Mesendoderm (in vitro differentiated cells): ENCODE data around the gene MAST2.
"Not testable (repeated sequence)": the region's sequence is repeated elsewhere in the genome, so short reads cannot be mapped to it uniquely, and the experiment has no call there.

ENCODE experiments used
- DNase-seq: peaks from one replicate; pipeline ENCODE4 v3.0.0; 2013
- H2AK5ac ChIP-seq: 2 replicates; pipeline ENCODE4 v1.6.1; 2013; ENCODE audit warnings: low read length, inconsistent platforms
- H2BK120ac ChIP-seq: 2 replicates; pipeline ENCODE4 v1.6.1; 2013; ENCODE audit warnings: low read depth, mild to moderate bottlenecking, low read length, moderate library complexity, mixed read lengths
- H2BK15ac ChIP-seq: replicated peaks from 2 replicates; pipeline ENCODE4 v1.6.1; 2013; ENCODE audit warnings: low read depth, mild to moderate bottlenecking, moderate library complexity
- H2BK5ac ChIP-seq: 2 replicates; pipeline ENCODE4 v1.6.1; 2013; ENCODE audit warnings: low read length, inconsistent platforms
- H3K18ac ChIP-seq: 2 replicates; pipeline ENCODE4 v1.6.1; 2013; ENCODE audit warnings: mild to moderate bottlenecking, low read length, mixed read lengths
- H3K23ac ChIP-seq: one replicate; pipeline ENCODE4 v1.6.1; 2013; ENCODE audit warnings: low read length
- H3K27ac ChIP-seq: 2 replicates; pipeline ENCODE4 v1.5.1; 2013; ENCODE audit warnings: low read depth, mild to moderate bottlenecking, inconsistent platforms, low read length, moderate library complexity
- H3K27me3 ChIP-seq: 2 replicates; pipeline ENCODE4 v1.6.1; 2013; ENCODE audit warnings: low read length, control low read depth, mild to moderate bottlenecking, inconsistent platforms; ENCODE audit not compliant: insufficient read depth, poor library complexity
- H3K36me3 ChIP-seq: 2 replicates; pipeline ENCODE4 v1.6.1; 2013; ENCODE audit warnings: low read length, inconsistent platforms; ENCODE audit not compliant: control insufficient read depth, insufficient read depth
- H3K4ac ChIP-seq: one replicate; pipeline ENCODE4 v1.6.1; 2013; ENCODE audit warnings: low read depth, mild to moderate bottlenecking, low read length, moderate library complexity
- H3K4me1 ChIP-seq: 2 replicates; pipeline ENCODE4 v1.6.1; 2013; ENCODE audit warnings: low read depth, low read length, inconsistent platforms; ENCODE audit not compliant: control insufficient read depth
- H3K4me2 ChIP-seq: 2 replicates; pipeline ENCODE4 v1.6.1; 2013; ENCODE audit warnings: low read length
- H3K4me3 ChIP-seq: 2 replicates; pipeline ENCODE4 v1.5.1; 2013; ENCODE audit warnings: mild to moderate bottlenecking, low read length
- H3K56ac ChIP-seq: one replicate; pipeline ENCODE4 v1.6.1; 2013; ENCODE audit warnings: low read length
- H3K79me1 ChIP-seq: 2 replicates; pipeline ENCODE4 v1.6.1; 2013; ENCODE audit warnings: low read length, inconsistent platforms
- H3K79me2 ChIP-seq: 2 replicates; pipeline ENCODE4 v1.6.1; 2013; ENCODE audit warnings: mild to moderate bottlenecking, low read length; ENCODE audit not compliant: control insufficient read depth, insufficient read depth
- H3K9ac ChIP-seq: 2 replicates; pipeline ENCODE4 v1.6.1; 2013; ENCODE audit warnings: low read length, inconsistent platforms
- H4K5ac ChIP-seq: one replicate; pipeline ENCODE4 v1.6.1; 2013; ENCODE audit warnings: low read length
- H4K8ac ChIP-seq: one replicate; pipeline ENCODE4 v1.6.1; 2013; ENCODE audit warnings: low read depth, mild to moderate bottlenecking, control low read depth, low read length, moderate library complexity
- WGBS: extraction: QIAGEN DNeasy Blood & Tissue Kit; methylation state at CpG from one replicate; pipeline ENCODE4 v1.1.7; 2013; ENCODE audit warnings: low lambda C conversion rate, missing lambda C conversion rate; ENCODE audit not compliant: insufficient coverage; ENCODE audit errors: extremely low coverage; 5-methylcytosine and 5-hydroxymethylcytosine counted together

Gene MAST2

GRCh38 chr1:45868861-45869260 lies 65.4 kb downstream of the MAST2 start:
- peaks cover 1% of the 10 kb centered on the region for H3K79me2 ChIP-seq
- no peak overlapping the region for H3K23ac ChIP-seq
- no peak overlapping the region for H2BK5ac ChIP-seq
- DNase-seq = no peak
- H3K9ac ChIP-seq = no peak overlapping the region
- no peak overlapping the region for H4K8ac ChIP-seq
- no peak overlapping the region for H3K18ac ChIP-seq
- H3K36me3 ChIP-seq = no peaks in the 10 kb centered on the region
- no peak overlapping the region for H4K5ac ChIP-seq
- H3K27me3 ChIP-seq = no peaks in the 10 kb centered on the region
- H2BK120ac ChIP-seq = no peak overlapping the region
- H3K4ac ChIP-seq = no peak overlapping the region
- peaks cover 3% of the 10 kb centered on the region for H3K79me1 ChIP-seq
- no peak overlapping the region for H3K27ac ChIP-seq
- H3K4me3 ChIP-seq = no peak overlapping the region
- no peak overlapping the region for H2BK15ac ChIP-seq
- H3K4me1 ChIP-seq = no peaks in the 10 kb centered on the region
- no peak overlapping the region for H3K56ac ChIP-seq
- H2AK5ac ChIP-seq = no peak overlapping the region
- no peak overlapping the region for H3K4me2 ChIP-seq

GRCh38 chr1:45870500-45870899 lies 67.1 kb downstream of the MAST2 start:
- DNase-seq = no peak
- Histone ChIP-seq H2AK5ac (no peak overlapping the region), H4K5ac (no peak overlapping the region), H3K4me2 (no peak overlapping the region), H2BK15ac (no peak overlapping the region), H3K79me1 (peaks cover 3% of the 10 kb centered on the region), H3K36me3 (no peaks in the 10 kb centered on the region), H3K18ac (no peak overlapping the region), H3K23ac (no peak overlapping the region), H2BK120ac (no peak overlapping the region), H3K27me3 (no peaks in the 10 kb centered on the region), H3K79me2 (no peaks in the 10 kb centered on the region), H3K4ac (no peak overlapping the region), H2BK5ac (no peak overlapping the region), H3K27ac (no peak overlapping the region), H3K56ac (no peak overlapping the region), H3K4me3 (no peak overlapping the region), H3K4me1 (no peaks in the 10 kb centered on the region), H4K8ac (no peak overlapping the region), H3K9ac (no peak overlapping the region)
- no CpG with 5 or more reads among the region's 6 CpGs for WGBS

GRCh38 chr1:45872173-45872801 lies 68.9 kb downstream of the MAST2 start:
- no CpG with 5 or more reads among the region's 14 CpGs for WGBS
- not testable (repeated sequence) for H3K9ac ChIP-seq, H4K8ac ChIP-seq, H3K56ac ChIP-seq, H3K36me3 ChIP-seq, H4K5ac ChIP-seq, H2BK15ac ChIP-seq, H2BK120ac ChIP-seq, H3K4ac ChIP-seq, H3K27me3 ChIP-seq, H3K79me1 ChIP-seq, H2AK5ac ChIP-seq, H3K18ac ChIP-seq, H3K23ac ChIP-seq, H2BK5ac ChIP-seq, H3K4me2 ChIP-seq, H3K79me2 ChIP-seq, H3K27ac ChIP-seq, H3K4me1 ChIP-seq, H3K4me3 ChIP-seq
- peak; percentile 16 for DNase-seq

- Histone ChIP-seq H3K27ac (no peak overlapping the region), H3K18ac (no peak overlapping the region), H3K9ac (no peak overlapping the region), H3K4me3 (no peak overlapping the region), H3K79me2 (no peaks in the 10 kb centered on the region), H3K4ac (no peak overlapping the region), H2BK15ac (no peak overlapping the region), H3K56ac (no peak overlapping the region), H2BK120ac (no peak overlapping the region), H3K4me2 (no peak overlapping the region), H4K5ac (no peak overlapping the region), H3K27me3 (no peaks in the 10 kb centered on the region), H3K4me1 (no peaks in the 10 kb centered on the region), H4K8ac (no peak overlapping the region), H2BK5ac (no peak overlapping the region), H3K36me3 (no peaks in the 10 kb centered on the region), H3K23ac (no peak overlapping the region), H3K79me1 (peaks cover 5% of the 10 kb centered on the region), H2AK5ac (no peak overlapping the region)
- no peak for DNase-seq
- no CpG with 5 or more reads among the region's 2 CpGs for WGBS
Observed at GRCh38 chr1:45876000-45876617, 72.7 kb downstream of the MAST2 start.

GRCh38 chr1:45877264-45877663 lies 73.9 kb downstream of the MAST2 start:
- Histone ChIP-seq H3K27ac (no peak overlapping the region), H3K4ac (no peak overlapping the region), H2BK5ac (no peak overlapping the region), H3K4me2 (no peak overlapping the region), H2AK5ac (no peak overlapping the region), H2BK15ac (no peak overlapping the region), H3K9ac (no peak overlapping the region), H3K27me3 (no peaks in the 10 kb centered on the region), H4K8ac (no peak overlapping the region), H3K79me1 (peaks cover 3% of the 10 kb centered on the region), H3K4me1 (no peaks in the 10 kb centered on the region), H3K56ac (no peak overlapping the region), H3K79me2 (no peaks in the 10 kb centered on the region), H4K5ac (no peak overlapping the region), H3K18ac (no peak overlapping the region), H3K23ac (no peak overlapping the region), H3K36me3 (no peaks in the 10 kb centered on the region), H2BK120ac (no peak overlapping the region), H3K4me3 (no peak overlapping the region)
- WGBS = no CpG with 5 or more reads among the region's 4 CpGs
- DNase-seq = no peak
